Measurements from ENCODE around the gene CD99L2. TPM values are rescaled to one million over a fixed set of nuclear protein-coding genes. Genes with fewer than 3 reads are reported as not detected.
"Not testable (repeated sequence)": the region's sequence is repeated elsewhere in the genome, so short reads cannot be mapped to it uniquely, and the experiment has no call there.

CD99L2 gene
- total RNA-seq, 2 donors from 2014 or later, result 11.3 to 18.7 TPM

DNA sequence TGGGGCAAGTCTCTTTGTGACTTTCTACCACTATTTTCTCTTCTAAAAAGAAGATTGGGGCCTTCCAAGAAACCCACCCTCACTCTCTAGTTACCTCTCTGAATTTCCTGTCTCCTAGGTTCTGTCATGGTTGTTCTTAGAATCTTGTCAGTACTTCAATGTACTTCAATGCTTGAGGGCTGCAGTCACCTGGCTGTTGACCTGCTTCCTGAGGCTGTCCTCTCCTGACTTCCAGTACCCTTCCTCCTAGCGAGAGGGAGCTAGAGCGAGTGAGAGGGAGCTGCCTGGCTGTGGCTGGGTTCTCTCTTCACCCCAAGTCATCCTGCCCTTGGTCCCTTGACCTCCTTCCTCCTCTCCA, 17.7 kb downstream of the CD99L2 start:
- no peaks in the 10 kb centered on the region for H3K36me3 ChIP-seq (ENCODE audit: control insufficient read depth, insufficient read depth, low read length)
- peaks cover 16% of the 10 kb centered on the region for H3K36me3 Mint-ChIP-seq (ENCODE audit: low read depth)
- no peak overlapping the region for H3K4me3 Mint-ChIP-seq
- no peaks in the 10 kb centered on the region for H3K4me1 ChIP-seq (ENCODE audit: control insufficient read depth, insufficient read depth, low read length)
- no peak for DNase-seq
- TF ChIP-seq, protein P1, sequence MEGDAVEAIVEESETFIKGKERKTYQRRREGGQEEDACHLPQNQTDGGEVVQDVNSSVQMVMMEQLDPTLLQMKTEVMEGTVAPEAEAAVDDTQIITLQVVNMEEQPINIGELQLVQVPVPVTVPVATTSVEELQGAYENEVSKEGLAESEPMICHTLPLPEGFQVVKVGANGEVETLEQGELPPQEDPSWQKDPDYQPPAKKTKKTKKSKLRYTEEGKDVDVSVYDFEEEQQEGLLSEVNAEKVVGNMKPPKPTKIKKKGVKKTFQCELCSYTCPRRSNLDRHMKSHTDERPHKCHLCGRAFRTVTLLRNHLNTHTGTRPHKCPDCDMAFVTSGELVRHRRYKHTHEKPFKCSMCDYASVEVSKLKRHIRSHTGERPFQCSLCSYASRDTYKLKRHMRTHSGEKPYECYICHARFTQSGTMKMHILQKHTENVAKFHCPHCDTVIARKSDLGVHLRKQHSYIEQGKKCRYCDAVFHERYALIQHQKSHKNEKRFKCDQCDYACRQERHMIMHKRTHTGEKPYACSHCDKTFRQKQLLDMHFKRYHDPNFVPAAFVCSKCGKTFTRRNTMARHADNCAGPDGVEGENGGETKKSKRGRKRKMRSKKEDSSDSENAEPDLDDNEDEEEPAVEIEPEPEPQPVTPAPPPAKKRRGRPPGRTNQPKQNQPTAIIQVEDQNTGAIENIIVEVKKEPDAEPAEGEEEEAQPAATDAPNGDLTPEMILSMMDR (conservative IDR thresholded peaks at IDR 0.05), result peak; percentile 41
- no peak overlapping the region for H3K27ac ChIP-seq (ENCODE audit: low read depth, low read length)
- no peaks in the 10 kb centered on the region for H3K27me3 ChIP-seq (ENCODE audit: control insufficient read depth, insufficient read depth, low read length, poor library complexity, severe bottlenecking)
- H3K9me3 ChIP-seq (ENCODE audit: control insufficient read depth, low read length), result no peaks in the 10 kb centered on the region
- H3K9me3 Mint-ChIP-seq, result peaks cover 5% of the 10 kb centered on the region
- no peak overlapping the region for H3K4me3 ChIP-seq (ENCODE audit: low read length)
- no peak overlapping the region for H3K9ac ChIP-seq (ENCODE audit: extremely low read depth, low read length, poor library complexity, severe bottlenecking)
- H3K27me3 Mint-ChIP-seq (ENCODE audit: insufficient read depth), result no peaks in the 10 kb centered on the region
- H3K4me1 Mint-ChIP-seq, result no peaks in the 10 kb centered on the region
- WGBS, 2 experiments (ENCODE audit: insufficient coverage in 1 of 2, insufficient read length in 1 of 2), result 100% methylated on average over 2 of the region's 2 CpGs; no CpG with 5 or more reads in 1 of the 2 experiments
- H3K27ac Mint-ChIP-seq, result no peak overlapping the region

DNA sequence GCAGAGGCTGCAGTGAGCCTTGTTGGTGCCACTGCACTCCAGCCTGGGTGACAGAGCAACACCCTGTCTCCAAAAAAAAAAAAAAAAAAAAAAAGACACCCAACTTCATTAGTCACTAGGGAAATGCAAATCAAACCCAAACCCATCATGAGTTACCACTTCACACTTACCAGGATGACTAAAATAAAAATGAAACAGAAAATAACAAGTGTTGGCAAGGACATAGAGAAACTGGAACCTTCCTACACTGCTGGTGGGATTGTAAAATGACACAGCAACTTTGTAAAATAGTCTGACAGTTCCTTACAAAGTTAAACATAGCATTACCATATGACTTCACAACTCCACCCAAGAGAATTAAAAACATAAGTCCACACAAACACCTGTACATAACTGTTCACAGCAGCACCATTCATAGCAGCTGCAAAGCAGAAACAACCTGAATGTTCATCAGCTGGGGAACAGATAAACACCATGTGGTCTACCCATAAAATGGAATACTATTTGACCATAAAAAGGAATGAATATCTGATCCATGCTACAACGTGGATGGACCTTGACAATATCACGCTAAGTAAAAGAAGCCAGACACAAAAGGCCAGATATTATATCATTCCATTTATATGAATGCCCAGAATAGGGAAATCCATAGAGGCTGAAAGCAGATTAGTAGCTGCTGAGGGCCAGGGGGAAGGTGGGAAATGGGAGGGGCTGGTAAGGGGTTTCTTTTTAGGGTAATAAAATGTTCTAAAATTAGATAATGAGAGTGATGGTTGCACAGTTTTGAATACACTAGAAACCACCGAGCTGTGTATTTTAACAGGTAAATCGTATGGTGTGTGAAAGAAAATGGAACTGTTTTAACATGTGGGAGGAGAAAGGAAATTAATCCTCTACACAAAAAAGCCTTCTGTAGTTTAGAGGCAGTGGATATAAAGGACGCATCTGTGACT, 18.3 kb downstream of the CD99L2 start:
- Histone ChIP-seq H3K4me3 (ENCODE audit: low read length) (no peak overlapping the region), H3K4me1 (ENCODE audit: control insufficient read depth, insufficient read depth, low read length) (no peaks in the 10 kb centered on the region), H3K27me3 (ENCODE audit: control insufficient read depth, insufficient read depth, low read length, poor library complexity, severe bottlenecking) (no peaks in the 10 kb centered on the region), H3K27ac (ENCODE audit: low read depth, low read length) (no peak overlapping the region), H3K36me3 (ENCODE audit: control insufficient read depth, insufficient read depth, low read length) (no peaks in the 10 kb centered on the region), H3K9ac (ENCODE audit: extremely low read depth, low read length, poor library complexity, severe bottlenecking) (no peak overlapping the region), H3K9me3 (ENCODE audit: control insufficient read depth, low read length) (no peaks in the 10 kb centered on the region)
- no peaks in the 10 kb centered on the region for H3K27me3 Mint-ChIP-seq (ENCODE audit: insufficient read depth)
- no peak for DNase-seq
- H3K4me3 Mint-ChIP-seq, result no peak overlapping the region
- TF ChIP-seq, protein P1 (conservative IDR thresholded peaks at IDR 0.05), result no peak
- WGBS, 2 experiments (ENCODE audit: insufficient coverage in 1 of 2, insufficient read length in 1 of 2), result 96% methylated on average over 3 of the region's 5 CpGs; no CpG with 5 or more reads in 1 of the 2 experiments
- peaks cover 23% of the 10 kb centered on the region for H3K36me3 Mint-ChIP-seq (ENCODE audit: low read depth)
- H3K27ac Mint-ChIP-seq, result no peak overlapping the region
- H3K4me1 Mint-ChIP-seq, result no peaks in the 10 kb centered on the region
- peaks cover 11% of the 10 kb centered on the region for H3K9me3 Mint-ChIP-seq

- not testable (repeated sequence) for H3K36me3 ChIP-seq (ENCODE audit: control insufficient read depth, insufficient read depth, low read length); H3K4me3 ChIP-seq (ENCODE audit: low read length); H3K9ac ChIP-seq (ENCODE audit: extremely low read depth, low read length, poor library complexity, severe bottlenecking); H3K27ac ChIP-seq (ENCODE audit: low read depth, low read length); H3K27ac Mint-ChIP-seq; H3K27me3 Mint-ChIP-seq (ENCODE audit: insufficient read depth); H3K4me1 ChIP-seq (ENCODE audit: control insufficient read depth, insufficient read depth, low read length); H3K27me3 ChIP-seq (ENCODE audit: control insufficient read depth, insufficient read depth, low read length, poor library complexity, severe bottlenecking); H3K9me3 ChIP-seq (ENCODE audit: control insufficient read depth, low read length); DNase-seq; H3K4me1 Mint-ChIP-seq; H3K4me3 Mint-ChIP-seq
- Mint-ChIP-seq H3K36me3 (ENCODE audit: low read depth) (peaks cover 22% of the 10 kb centered on the region), H3K9me3 (peaks cover 12% of the 10 kb centered on the region)
- WGBS, 2 experiments (ENCODE audit: insufficient coverage in 1 of 2, insufficient read length in 1 of 2), result 65 to 100% methylated on average over 1 to 2 of the region's 2 CpGs
Measured at GRCh38 chrX:150875621-150876020, 22.8 kb downstream of the CD99L2 start.

All from endodermal cell (in vitro differentiated cells).